Measurements from ENCODE around the gene TRPV2. TPM values are rescaled to one million over a fixed set of nuclear protein-coding genes. Genes with fewer than 3 reads are reported as not detected.

The TRPV2 gene
- total and polyA plus RNA-seq, 10 of the 15 experiments (the other 5 are each of a cell fraction or from before 2014, with no cell fraction given): 8.9 to 94.4 (median 54.1) TPM

- TF ChIP-seq POLR2AphosphoS2 (IDR thresholded peaks at IDR 0.05; ENCODE audit: low read depth, low read length) (no peak), IRF4 (IDR thresholded peaks at IDR 0.05; ENCODE audit: low read depth, low read length) (no peak), NFIC (IDR thresholded peaks at IDR 0.05; ENCODE audit: low read depth, low read length) (no peak), JUNB (IDR thresholded peaks at IDR 0.05) (no peak), NBN (IDR thresholded peaks at IDR 0.05) (peak; percentile 42; the same call in 1 of the 2 replicates), SMC3 (IDR thresholded peaks at IDR 0.05; ENCODE audit: borderline replicate concordance, low read length) (no peak), SMARCA5 (IDR thresholded peaks at IDR 0.05) (peak; percentile 69; the same call in 1 of the 2 replicates), SRF (IDR thresholded peaks at IDR 0.05; ENCODE audit: low read depth in 2 of 2, low read length in 2 of 2) (no peak), RCOR1 (conservative IDR thresholded peaks at IDR 0.05; ENCODE audit: low read depth, low read length) (no peak), EZH2 (IDR thresholded peaks at IDR 0.05; ENCODE audit: borderline replicate concordance, control insufficient read depth, low read depth, low read length) (no peak), FOS (IDR thresholded peaks at IDR 0.05; ENCODE audit: borderline replicate concordance, extremely low read depth, insufficient read length) (no peak), REST (IDR thresholded peaks at IDR 0.05; ENCODE audit: low read depth, low read length) (no peak), ELK1 (IDR thresholded peaks at IDR 0.05; ENCODE audit: low read depth, low read length) (no peak), MEF2B (IDR thresholded peaks at IDR 0.05; ENCODE audit: partially characterized antibody, poor library complexity, severe bottlenecking) (peak; percentile 74), PAX5 (IDR thresholded peaks at IDR 0.05; ENCODE audit: borderline replicate concordance, low read depth, low read length) (no peak), NFYA (IDR thresholded peaks at IDR 0.05; ENCODE audit: borderline replicate concordance, low read depth, low read length) (no peak), ZZZ3 (IDR thresholded peaks at IDR 0.05; ENCODE audit: control insufficient read depth, insufficient read length, low read depth) (no peak), ZBTB40 (IDR thresholded peaks at IDR 0.05; ENCODE audit: borderline replicate concordance) (peak; percentile 17; the same call in 1 of the 2 replicates), GATAD2B (conservative IDR thresholded peaks at IDR 0.05; ENCODE audit: low read depth) (peak; percentile 85; the same call in 1 of the 2 replicates), IKZF2 (IDR thresholded peaks at IDR 0.05) (peak; percentile 85 to 87), ZNF384 (IDR thresholded peaks at IDR 0.05; ENCODE audit: borderline replicate concordance, low read depth, low read length) (no peak)
Measured at GRCh38 chr17:16406742-16407674, 8.4 kb upstream of the TRPV2 start (continued).

All from GM12878 (cell line).